Embryonic facial prominence (tissue), 1 donor: ENCODE results near the gene IL10RA.

Source experiments
- DNase-seq: peaks from one replicate; pipeline ENCODE4 v3.0.0-alpha.2; 2016; ENCODE audit errors: extremely low spot score

The IL10RA gene

DNA sequence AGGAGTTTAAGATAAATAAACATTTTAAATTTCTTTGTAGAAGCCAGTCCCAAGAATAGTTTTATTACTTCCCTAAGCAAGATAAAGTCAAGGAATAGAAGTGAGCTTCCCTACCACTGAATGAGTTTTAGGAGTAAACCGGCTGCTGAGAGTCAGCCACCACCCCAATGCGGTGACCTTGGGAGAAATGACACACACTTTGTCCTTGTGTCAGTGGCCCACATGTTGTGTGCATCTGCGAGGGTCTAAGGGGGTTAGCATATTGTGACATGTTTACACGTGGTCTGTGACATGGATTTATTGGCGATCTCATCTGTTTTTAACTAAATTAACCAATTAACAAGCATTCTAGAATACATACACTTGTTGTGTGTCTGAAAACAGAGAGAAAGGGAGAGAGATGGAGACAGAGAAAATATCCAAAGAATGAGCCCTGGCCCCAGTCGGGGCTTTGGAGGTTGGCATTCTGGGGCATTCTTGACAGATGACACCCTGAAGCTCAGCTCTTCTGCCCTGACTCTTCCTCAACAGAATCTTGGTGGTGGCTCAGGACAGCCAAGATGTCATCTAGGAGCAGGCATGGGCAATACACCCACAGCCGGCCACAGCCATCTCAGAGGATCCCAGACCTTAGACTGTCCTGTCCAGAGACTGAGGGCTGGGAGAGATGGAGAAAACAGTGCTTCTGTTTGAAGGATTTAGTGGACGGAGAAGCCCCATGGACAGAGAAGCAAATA is 60.9 kb downstream of the IL10RA start:
- DNase-seq, result no peak

GRCh38 chr11:118047749-118048148 is 61.6 kb downstream of the IL10RA start:
- DNase-seq, result no peak

GRCh38 chr11:118048472-118049370 is 62.5 kb downstream of the IL10RA start:
- DNase-seq, result no peak

DNA sequence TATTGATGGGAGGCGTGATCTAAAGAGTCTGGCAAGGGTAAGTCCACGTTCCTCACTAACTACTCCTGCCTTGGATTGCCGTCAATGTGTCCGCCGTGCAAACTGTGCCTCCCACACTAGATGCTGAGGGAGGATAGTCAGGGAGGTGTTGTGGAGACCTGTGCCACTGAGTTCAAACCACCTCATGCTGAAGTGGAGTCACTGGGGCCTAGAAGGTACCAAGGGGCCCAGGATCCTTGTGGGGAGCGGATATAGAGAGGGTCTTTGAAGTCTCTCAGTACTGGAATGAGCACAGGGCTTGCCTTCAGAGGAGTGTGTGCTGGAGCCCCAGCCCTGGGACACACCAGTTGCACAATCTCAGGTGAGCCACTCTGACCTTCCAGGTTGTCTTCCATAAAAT is 63.6 kb downstream of the IL10RA start:
- no peak for DNase-seq

GRCh38 chr11:118050208-118050891 is 64.2 kb downstream of the IL10RA start:
- DNase-seq, result no peak
